Kidney epithelial cell (primary cell): Measurements from ENCODE around the gene ZDHHC12. TPM values are rescaled to one million over a fixed set of nuclear protein-coding genes. Genes with fewer than 3 reads are reported as not detected.
"Not testable (repeated sequence)": the region's sequence is repeated elsewhere in the genome, so short reads cannot be mapped to it uniquely, and the experiment has no call there.

Experiments
- DNase-seq: peaks from one replicate; pipeline ENCODE4 v3.0.0-alpha.2; 2010; ENCODE audit warnings: low read depth
- H3K27me3 ChIP-seq: 2 replicates; pipeline ENCODE4 v1.6.0; 2011; ENCODE audit warnings: low read length; ENCODE audit not compliant: control insufficient read depth, insufficient read depth
- H3K36me3 ChIP-seq: 2 replicates; pipeline ENCODE4 v1.5.1; 2011; ENCODE audit warnings: low read length; ENCODE audit not compliant: control insufficient read depth, insufficient read depth
- H3K4me3 ChIP-seq: 2 replicates; pipeline ENCODE4 v1.5.1; 2011; ENCODE audit warnings: low read depth, mild to moderate bottlenecking, control low read depth, low read length
- total RNA-seq: library from RNA; depleted of rRNA; stranded (reverse); fragments of >200 nt; gene quantifications from 2 replicates; pipeline ENCODE4 v1.2.3, GENCODE V29; 2015
- TF ChIP-seq, protein P1 (sequence below): IDR thresholded peaks from 2 replicates; pipeline ENCODE4 v1.5.1; 2011; ENCODE audit warnings: mild to moderate bottlenecking, moderate library complexity, low read length, control low read depth, inconsistent platforms; ENCODE audit not compliant: insufficient read depth, poor library complexity, severe bottlenecking

The ZDHHC12 gene
- total RNA-seq, 1 donor from 2014 or later = 96.3 TPM

DNA sequence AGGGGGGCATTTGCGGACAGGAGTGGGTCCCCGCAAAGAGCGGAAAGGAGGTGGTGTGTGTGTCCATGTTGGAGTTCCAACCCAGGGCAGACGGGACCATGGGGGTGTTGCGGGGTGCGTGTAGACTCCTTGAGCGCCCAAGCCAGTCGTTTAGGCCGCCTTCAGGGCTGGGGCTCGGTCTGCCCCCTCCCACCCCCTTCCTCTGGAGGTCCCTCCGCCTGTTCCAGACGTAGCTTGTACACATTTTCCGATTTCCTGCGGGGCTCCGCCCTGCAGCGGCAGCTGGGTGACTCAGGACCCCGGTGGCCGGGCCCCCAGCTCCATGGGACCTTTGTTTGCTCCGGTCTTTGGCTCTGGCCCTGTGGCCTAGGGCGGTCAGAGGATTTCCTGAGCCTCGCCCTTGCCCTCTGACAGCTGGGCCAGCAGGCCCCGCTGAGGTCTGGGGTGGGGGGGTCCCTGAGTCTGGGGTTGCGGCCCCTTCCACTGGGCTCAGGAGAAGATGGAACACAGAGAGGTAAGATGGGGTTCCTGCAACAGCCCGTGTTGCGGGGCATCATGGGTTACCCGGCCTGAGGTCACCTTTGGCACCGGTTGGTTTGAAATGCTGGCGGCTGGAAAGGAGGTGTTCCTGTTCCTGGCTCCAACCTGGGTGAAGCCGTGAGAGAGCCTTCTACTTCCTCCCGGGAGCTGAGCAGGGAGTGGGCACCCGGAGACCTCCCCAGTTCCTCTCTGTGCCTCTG lies 20.1 kb downstream of the ZDHHC12 start:
- TF ChIP-seq, protein P1, sequence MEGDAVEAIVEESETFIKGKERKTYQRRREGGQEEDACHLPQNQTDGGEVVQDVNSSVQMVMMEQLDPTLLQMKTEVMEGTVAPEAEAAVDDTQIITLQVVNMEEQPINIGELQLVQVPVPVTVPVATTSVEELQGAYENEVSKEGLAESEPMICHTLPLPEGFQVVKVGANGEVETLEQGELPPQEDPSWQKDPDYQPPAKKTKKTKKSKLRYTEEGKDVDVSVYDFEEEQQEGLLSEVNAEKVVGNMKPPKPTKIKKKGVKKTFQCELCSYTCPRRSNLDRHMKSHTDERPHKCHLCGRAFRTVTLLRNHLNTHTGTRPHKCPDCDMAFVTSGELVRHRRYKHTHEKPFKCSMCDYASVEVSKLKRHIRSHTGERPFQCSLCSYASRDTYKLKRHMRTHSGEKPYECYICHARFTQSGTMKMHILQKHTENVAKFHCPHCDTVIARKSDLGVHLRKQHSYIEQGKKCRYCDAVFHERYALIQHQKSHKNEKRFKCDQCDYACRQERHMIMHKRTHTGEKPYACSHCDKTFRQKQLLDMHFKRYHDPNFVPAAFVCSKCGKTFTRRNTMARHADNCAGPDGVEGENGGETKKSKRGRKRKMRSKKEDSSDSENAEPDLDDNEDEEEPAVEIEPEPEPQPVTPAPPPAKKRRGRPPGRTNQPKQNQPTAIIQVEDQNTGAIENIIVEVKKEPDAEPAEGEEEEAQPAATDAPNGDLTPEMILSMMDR = no peak
- peak overlapping the region; percentile 83 for H3K4me3 ChIP-seq
- H3K27me3 ChIP-seq = no peaks in the 10 kb centered on the region

GRCh38 chr9:128702949-128703615 lies 20.8 kb downstream of the ZDHHC12 start:
- TF ChIP-seq, protein P1 = no peak
- H3K27me3 ChIP-seq = no peaks in the 10 kb centered on the region
- no peak for DNase-seq
- no peaks in the 10 kb centered on the region for H3K36me3 ChIP-seq
- H3K4me3 ChIP-seq = peak overlapping the region; percentile 83

More for the DNA sequence above, 20.1 kb downstream of the ZDHHC12 start:
- no peaks in the 10 kb centered on the region for H3K36me3 ChIP-seq
- DNase-seq = no peak

DNA sequence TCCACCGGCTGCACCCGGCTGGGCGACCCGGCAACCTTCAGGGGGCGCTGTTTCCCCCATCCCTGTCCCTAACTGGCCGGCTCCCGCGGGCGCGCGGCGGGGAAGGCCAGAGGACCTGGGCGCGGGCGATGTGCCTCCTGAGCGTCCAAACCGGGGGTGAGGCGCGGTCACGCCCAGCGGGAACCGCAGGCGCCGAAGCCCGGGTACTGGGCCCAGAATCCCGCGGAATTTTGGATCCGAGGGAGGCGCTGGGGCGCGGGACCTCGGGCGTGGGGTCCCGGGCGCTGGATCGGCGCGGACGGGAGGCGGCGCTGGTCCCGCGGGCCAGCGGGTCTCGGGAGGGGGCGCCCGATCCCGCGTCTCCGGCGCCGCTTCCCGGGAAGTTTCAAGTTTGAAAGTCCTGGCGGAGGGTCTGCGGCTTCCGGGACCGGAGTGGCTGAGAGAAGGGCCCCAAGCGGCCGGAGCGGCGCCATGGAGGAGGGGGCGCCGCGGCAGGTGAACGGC lies 21.4 kb downstream of the ZDHHC12 start, which contains the start of gene PKN3:
Gene PKN3 (plus strand): TSS at position 59 of the 504 bp plus-strand sequence. CDS start 413 bp downstream, at position 472.
- DNase-seq = no peak
- Histone ChIP-seq H3K27me3 (no peaks in the 10 kb centered on the region), H3K36me3 (no peaks in the 10 kb centered on the region), H3K4me3 (peak within 1 kb of the TSS; percentile 83)
- TF ChIP-seq, protein P1 = peak; percentile 87

DNA sequence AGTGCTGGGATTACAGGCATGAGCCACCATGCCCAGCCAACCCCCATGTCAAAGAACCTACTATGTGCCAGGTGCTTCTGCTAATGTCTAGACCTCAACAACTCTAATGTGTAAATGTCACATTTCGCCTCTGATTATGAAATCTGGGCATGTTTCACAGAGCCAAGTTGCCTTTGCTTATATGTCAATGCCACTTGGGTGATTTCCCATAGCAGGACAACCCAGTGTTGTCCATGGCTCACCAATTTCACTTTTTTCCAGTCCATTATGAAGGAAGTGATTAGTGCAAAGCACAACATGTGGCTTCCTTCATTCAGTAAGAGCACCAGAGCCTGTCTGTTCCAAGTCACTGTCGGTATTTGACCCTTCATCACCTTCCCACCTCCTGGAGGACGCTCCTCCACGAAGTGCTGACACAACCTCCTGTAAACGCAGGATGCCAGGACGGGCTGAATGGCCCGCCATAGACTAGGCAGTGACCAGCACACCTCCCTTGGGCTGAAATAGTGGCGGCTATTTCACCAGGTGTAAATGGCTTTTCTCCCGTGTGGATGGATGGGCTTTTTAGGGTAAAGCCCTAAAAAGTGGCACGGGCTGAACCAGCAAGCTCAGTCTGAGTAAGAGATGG lies 22.6 kb downstream of the ZDHHC12 start:
- Histone ChIP-seq H3K27me3 (no peaks in the 10 kb centered on the region), H3K36me3 (no peaks in the 10 kb centered on the region), H3K4me3 (no peak overlapping the region)
- DNase-seq = no peak
- TF ChIP-seq, protein P1 = no peak

GRCh38 chr9:128699096-128699795 lies 24.7 kb downstream of the ZDHHC12 start:
- not testable (repeated sequence) for H3K4me3 ChIP-seq, DNase-seq, H3K36me3 ChIP-seq, H3K27me3 ChIP-seq
